Measurements from ENCODE around the gene MTX1. TPM values are rescaled to one million over a fixed set of nuclear protein-coding genes. Genes with fewer than 3 reads are reported as not detected.
"Not testable (repeated sequence)": the region's sequence is repeated elsewhere in the genome, so short reads cannot be mapped to it uniquely, and the experiment has no call there.

Gene MTX1
- total and polyA plus RNA-seq, 2 of the 4 experiments (the other 2 are of a cell fraction), result 67.2 to 73.7 TPM

DNA sequence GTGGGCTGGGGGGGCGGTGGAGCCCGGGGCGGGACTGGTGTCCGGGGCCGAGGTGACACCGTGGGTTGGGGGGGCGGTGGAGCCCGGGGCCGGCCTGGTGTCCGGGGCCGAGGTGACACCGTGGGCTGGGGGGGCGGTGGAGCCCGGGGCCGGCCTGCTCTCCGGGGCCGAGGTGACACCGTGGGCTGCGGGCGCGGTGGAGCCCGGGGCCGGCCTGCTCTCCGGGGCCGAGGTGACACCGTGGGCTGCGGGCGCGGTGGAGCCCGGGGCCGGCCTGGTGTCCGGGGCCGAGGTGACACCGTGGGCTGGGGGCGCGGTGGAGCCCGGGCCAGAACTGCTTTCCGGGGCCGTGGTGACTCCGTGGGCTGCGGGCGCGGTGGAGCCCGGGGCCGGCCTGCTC is 18.6 kb upstream of the MTX1 start:
- H4K20me1 ChIP-seq (ENCODE audit: insufficient read depth, low read length); dilution Hi-C loops (cut with HindIII; ENCODE audit: low sequenced_read_pairs, unreplicated experiment); H3K18ac ChIP-seq (ENCODE audit: low read depth, low read length); H3K14ac ChIP-seq (replicated peaks; ENCODE audit: low read depth, low read length); H2BK15ac ChIP-seq (ENCODE audit: low read depth, low read length); POLR2A ChIA-PET (ENCODE audit: unreplicated experiment); H2AK9ac ChIP-seq (replicated peaks; ENCODE audit: low read depth, low read length, poor library complexity); intact Hi-C loops (cut with micrococcal nuclease); H3K23ac ChIP-seq (ENCODE audit: low read depth, low read length); in situ Hi-C loops (cut with MboI; ENCODE audit: low sequenced_read_pairs); CTCF ChIA-PET; ATAC-seq (ENCODE audit: low read depth); H3K4ac ChIP-seq (ENCODE audit: low read depth, low read length); H2AFZ ChIP-seq (replicated peaks; ENCODE audit: low read length, poor library complexity); H2AK5ac ChIP-seq (ENCODE audit: low read depth, low read length); H4K8ac ChIP-seq (ENCODE audit: low read depth in 2 of 2, low read length in 2 of 2); H4K5ac ChIP-seq (ENCODE audit: low read depth, low read length); H3K4me3 ChIP-seq (ENCODE audit: insufficient read depth, low read depth, low read length); H3K9me1 ChIP-seq (ENCODE audit: insufficient read depth, low read length); H3K79me1 ChIP-seq (ENCODE audit: low read depth in 1 of 2, low read length in 2 of 2); H3K9me3 ChIP-seq (ENCODE audit: control insufficient read depth, insufficient read depth, low read length); H4K91ac ChIP-seq (ENCODE audit: insufficient read depth, low read depth, low read length); H2BK20ac ChIP-seq (ENCODE audit: low read depth, low read length); H3K4me2 ChIP-seq (ENCODE audit: low read depth, low read length); H3K9ac ChIP-seq (ENCODE audit: low read depth, low read length); H3K27me3 ChIP-seq (ENCODE audit: control insufficient read depth, insufficient read depth, low read length); H3K56ac ChIP-seq (ENCODE audit: extremely low read depth, insufficient read depth, low read length); DNase-seq; H2BK5ac ChIP-seq (ENCODE audit: low read depth, low read length, poor library complexity, severe bottlenecking); BruUV-seq (replicated peaks); H2BK120ac ChIP-seq (ENCODE audit: low read depth, low read length); H3K27ac ChIP-seq (ENCODE audit: insufficient read depth, low read length); H3K36me3 ChIP-seq (ENCODE audit: control insufficient read depth, insufficient read depth, low read length): not testable (repeated sequence)
- WGBS, 2 experiments (ENCODE audit: extremely low coverage in 2 of 2, insufficient read length in 1 of 2), result 90% methylated on average over 14 of the region's 45 CpGs; no CpG with 5 or more reads in 1 of the 2 experiments
- peaks cover 11% of the 10 kb centered on the region for H3K4me1 ChIP-seq (ENCODE audit: control insufficient read depth, insufficient read depth, low read length)
